ENCODE measurements around the gene PRSS36.
"Not testable (repeated sequence)": the region's sequence is repeated elsewhere in the genome, so short reads cannot be mapped to it uniquely, and the experiment has no call there.

PRSS36 gene

GRCh38 chr16:31142109-31143010 is 7.5 kb downstream of the PRSS36 start:
- peak overlapping the region; percentile 95 for H3K14ac ChIP-seq (ENCODE audit: low read length)
- H3K18ac ChIP-seq (ENCODE audit: low read length), result peak overlapping the region; percentile 99
- H3K4me3 ChIP-seq (ENCODE audit: low read length in 2 of 2), result peak overlapping the region; percentile 47 to 76
- no peak overlapping the region for H2BK120ac ChIP-seq (ENCODE audit: low read depth, low read length)
- H2BK15ac ChIP-seq (ENCODE audit: low read length), result peak overlapping the region; percentile 100
- DNase-seq (ENCODE audit: low spot score), result peak; percentile 99
- H3K4me1 ChIP-seq (ENCODE audit: control insufficient read depth in 2 of 2, insufficient read depth in 1 of 2, low read depth in 1 of 2, low read length in 2 of 2), result peaks cover 9 to 18% of the 10 kb centered on the region in 2 donors
- peak overlapping the region; percentile 91 for H2AK5ac ChIP-seq (ENCODE audit: low read depth, low read length)
- H3K9me3 ChIP-seq (replicated peaks in 1 of 2; ENCODE audit: control insufficient read depth in 2 of 2, insufficient read depth in 1 of 2, low read depth in 1 of 2, low read length in 2 of 2), result no peaks in the 10 kb centered on the region
- H3K9ac ChIP-seq (ENCODE audit: low read depth, low read length, poor library complexity), result peak overlapping the region; percentile 88
- peak overlapping the region; percentile 46 for H2BK5ac ChIP-seq (ENCODE audit: low read length)
- H2BK12ac ChIP-seq (ENCODE audit: low read length), result peak overlapping the region; percentile 79
- peak overlapping the region; percentile 87 for H3K27ac ChIP-seq (replicated peaks; ENCODE audit: low read length)
- H3K36me3 ChIP-seq (replicated peaks in 1 of 2; ENCODE audit: control insufficient read depth in 2 of 2, insufficient read depth in 2 of 2, low read length in 2 of 2), result no peaks in the 10 kb centered on the region
- peak overlapping the region; percentile 100 for H2AFZ ChIP-seq (ENCODE audit: low read length)
- WGBS, 2 donors (ENCODE audit: extremely low coverage in 2 of 2, insufficient read length in 2 of 2, insufficient replicate concordance in 1 of 2), result no CpG with 5 or more reads among the region's 89 CpGs
- H3K4ac ChIP-seq (ENCODE audit: low read length), result peak overlapping the region; percentile 17
- peak overlapping the region; percentile 98 for H4K8ac ChIP-seq (ENCODE audit: low read depth, low read length)
- H3K23ac ChIP-seq (ENCODE audit: low read depth, low read length, poor library complexity), result peak overlapping the region; percentile 97
- peak overlapping the region; percentile 48 for H4K91ac ChIP-seq (ENCODE audit: low read depth, low read length, poor library complexity)
- H3K79me1 ChIP-seq (ENCODE audit: low read depth, low read length), result no peaks in the 10 kb centered on the region
- H3K27me3 ChIP-seq (ENCODE audit: control insufficient read depth in 3 of 3, insufficient read depth in 3 of 3, low read depth in 1 of 3, low read length in 3 of 3), result peaks cover 0 to 19% (median 18%) of the 10 kb centered on the region in 3 experiments
- H3K4me2 ChIP-seq (ENCODE audit: insufficient read depth, low read length, poor library complexity, severe bottlenecking), result peak overlapping the region; percentile 99

GRCh38 chr16:31141489-31142108 is 8.3 kb downstream of the PRSS36 start:
- Histone ChIP-seq H2BK120ac (ENCODE audit: low read depth, low read length) (peak overlapping the region; percentile 92), H2BK12ac (ENCODE audit: low read length) (peak overlapping the region; percentile 96), H3K4me3 (ENCODE audit: low read length in 2 of 2) (peak overlapping the region; percentile 20 to 47), H3K4me1 (ENCODE audit: control insufficient read depth in 2 of 2, insufficient read depth in 1 of 2, low read depth in 1 of 2, low read length in 2 of 2) (peaks cover 9 to 18% of the 10 kb centered on the region in 2 donors), H2BK15ac (ENCODE audit: low read length) (peak overlapping the region; percentile 90), H3K4ac (ENCODE audit: low read length) (peak overlapping the region; percentile 90), H2AK5ac (ENCODE audit: low read depth, low read length) (peak overlapping the region; percentile 100), H4K91ac (ENCODE audit: low read depth, low read length, poor library complexity) (peak overlapping the region; percentile 19), H3K9me3 (replicated peaks in 1 of 2; ENCODE audit: control insufficient read depth in 2 of 2, insufficient read depth in 1 of 2, low read depth in 1 of 2, low read length in 2 of 2) (no peaks in the 10 kb centered on the region), H3K23ac (ENCODE audit: low read depth, low read length, poor library complexity) (peak overlapping the region; percentile 55), H3K27ac (replicated peaks; ENCODE audit: low read length) (peak overlapping the region; percentile 87), H2AFZ (ENCODE audit: low read length) (peak overlapping the region; percentile 90), H3K4me2 (ENCODE audit: insufficient read depth, low read length, poor library complexity, severe bottlenecking) (peak overlapping the region; percentile 48), H3K9ac (ENCODE audit: low read depth, low read length, poor library complexity) (peak overlapping the region; percentile 78), H4K8ac (ENCODE audit: low read depth, low read length) (no peak overlapping the region), H2BK5ac (ENCODE audit: low read length) (peak overlapping the region; percentile 89), H3K27me3 (ENCODE audit: control insufficient read depth in 3 of 3, insufficient read depth in 3 of 3, low read depth in 1 of 3, low read length in 3 of 3) (peaks cover 0 to 13% (median 12%) of the 10 kb centered on the region in 3 experiments), H3K18ac (ENCODE audit: low read length) (peak overlapping the region; percentile 97), H3K36me3 (replicated peaks in 1 of 2; ENCODE audit: control insufficient read depth in 2 of 2, insufficient read depth in 2 of 2, low read length in 2 of 2) (no peaks in the 10 kb centered on the region), H3K14ac (ENCODE audit: low read length) (peak overlapping the region; percentile 57), H3K79me1 (ENCODE audit: low read depth, low read length) (no peaks in the 10 kb centered on the region)
- no CpG with 5 or more reads among the region's 10 CpGs for WGBS, 2 donors (ENCODE audit: extremely low coverage in 2 of 2, insufficient read length in 2 of 2, insufficient replicate concordance in 1 of 2)
- DNase-seq (ENCODE audit: low spot score), result no peak

- Histone ChIP-seq H4K91ac (ENCODE audit: low read depth, low read length, poor library complexity) (peak overlapping the region; percentile 19), H3K27me3 (ENCODE audit: control insufficient read depth in 3 of 3, insufficient read depth in 3 of 3, low read depth in 1 of 3, low read length in 3 of 3) (peaks cover 0 to 12% (median 8%) of the 10 kb centered on the region in 3 experiments), H3K14ac (ENCODE audit: low read length) (peak overlapping the region; percentile 57), H2BK12ac (ENCODE audit: low read length) (peak overlapping the region; percentile 96), H3K18ac (ENCODE audit: low read length) (peak overlapping the region; percentile 97), H2BK15ac (ENCODE audit: low read length) (peak overlapping the region; percentile 90), H2BK120ac (ENCODE audit: low read depth, low read length) (peak overlapping the region; percentile 92), H3K4me3 (ENCODE audit: low read length in 2 of 2) (peak overlapping the region in 1 of 2 donors; percentile 47), H3K9ac (ENCODE audit: low read depth, low read length, poor library complexity) (peak overlapping the region; percentile 78), H3K4ac (ENCODE audit: low read length) (peak overlapping the region; percentile 90), H2AFZ (ENCODE audit: low read length) (peak overlapping the region; percentile 90), H2AK5ac (ENCODE audit: low read depth, low read length) (peak overlapping the region; percentile 100), H3K23ac (ENCODE audit: low read depth, low read length, poor library complexity) (peak overlapping the region; percentile 55), H3K27ac (replicated peaks; ENCODE audit: low read length) (peak overlapping the region; percentile 87), H3K4me1 (ENCODE audit: control insufficient read depth in 2 of 2, insufficient read depth in 1 of 2, low read depth in 1 of 2, low read length in 2 of 2) (peaks cover 9 to 18% of the 10 kb centered on the region in 2 donors), H2BK5ac (ENCODE audit: low read length) (peak overlapping the region; percentile 89)
- not testable (repeated sequence) for H4K8ac ChIP-seq (ENCODE audit: low read depth, low read length); DNase-seq (ENCODE audit: low spot score); H3K9me3 ChIP-seq (replicated peaks in 1 of 2; ENCODE audit: control insufficient read depth in 2 of 2, insufficient read depth in 1 of 2, low read depth in 1 of 2, low read length in 2 of 2); H3K4me2 ChIP-seq (ENCODE audit: insufficient read depth, low read length, poor library complexity, severe bottlenecking); H3K36me3 ChIP-seq (replicated peaks in 1 of 2; ENCODE audit: control insufficient read depth in 2 of 2, insufficient read depth in 2 of 2, low read length in 2 of 2); H3K79me1 ChIP-seq (ENCODE audit: low read depth, low read length)
- WGBS, 2 donors (ENCODE audit: extremely low coverage in 2 of 2, insufficient read length in 2 of 2, insufficient replicate concordance in 1 of 2), result no CpG with 5 or more reads among the region's 9 CpGs
Observed at GRCh38 chr16:31141071-31141469, 8.8 kb downstream of the PRSS36 start.
